Loucy (cell line): Measurements from ENCODE around the gene EEA1.

Source experiments
- H2AFZ ChIP-seq: fragments of 200-600 bp; sonication (generic); 2 replicates; pipeline ENCODE4 v1.6.0; 2016; ENCODE audit warnings: antibody characterized with exemption, mild to moderate bottlenecking, low read length, moderate library complexity
- H3F3A ChIP-seq: fragments of 200-600 bp; 2 replicates; pipeline ENCODE4 v1.6.0; 2016; ENCODE audit warnings: antibody characterized with exemption, low read depth, mild to moderate bottlenecking
- H3K27me3 ChIP-seq: fragments of 200-600 bp; sonication (generic); 2 replicates; pipeline ENCODE4 v1.6.1; 2014; ENCODE audit warnings: low read length, mild to moderate bottlenecking; ENCODE audit not compliant: insufficient read depth, poor library complexity, severe bottlenecking
- H3K36me3 ChIP-seq: fragments of 200-600 bp; sonication (generic); 2 replicates; pipeline ENCODE4 v1.6.1; 2016; ENCODE audit warnings: low read length; ENCODE audit not compliant: insufficient read depth
- H3K4me1 ChIP-seq: fragments of 200-600 bp; sonication (generic); 2 replicates; pipeline ENCODE4 v1.5.1; 2014; ENCODE audit warnings: low read length, mild to moderate bottlenecking; ENCODE audit not compliant: insufficient read depth, poor library complexity, severe bottlenecking
- H3K4me2 ChIP-seq: fragments of 200-600 bp; sonication (generic); 2 replicates; pipeline ENCODE4 v1.6.0; 2014; ENCODE audit warnings: antibody characterized with exemption, low read length, low read depth, mild to moderate bottlenecking; ENCODE audit not compliant: poor library complexity, severe bottlenecking
- H3K4me3 ChIP-seq: fragments of 200-600 bp; sonication (generic); 2 replicates; pipeline ENCODE4 v1.5.1; 2014; ENCODE audit warnings: low read length, mild to moderate bottlenecking, mixed read lengths; ENCODE audit not compliant: poor library complexity, severe bottlenecking
- H3K79me2 ChIP-seq: fragments of 200-600 bp; sonication (generic); 2 replicates; pipeline ENCODE4 v1.6.1; 2014; ENCODE audit warnings: low read length; ENCODE audit not compliant: insufficient read depth
- H3K9ac ChIP-seq: fragments of 200-600 bp; sonication (generic); 2 replicates; pipeline ENCODE4 v1.6.0; 2014; ENCODE audit warnings: mild to moderate bottlenecking, low read depth, low read length, moderate library complexity; ENCODE audit not compliant: poor library complexity, severe bottlenecking
- H3K9me2 ChIP-seq: fragments of 200-600 bp; sonication (generic); replicated peaks from 2 replicates; pipeline ENCODE4 v1.6.1; 2016; ENCODE audit warnings: low read depth, low read length, mixed read lengths
- H3K9me3 ChIP-seq: fragments of 200-600 bp; sonication (generic); 2 replicates; pipeline ENCODE4 v1.6.1; 2014; ENCODE audit warnings: mild to moderate bottlenecking, antibody characterized with exemption, low read length, low read depth; ENCODE audit not compliant: insufficient read depth
- H4K20me1 ChIP-seq: fragments of 200-600 bp; sonication (generic); 2 replicates; pipeline ENCODE4 v1.6.0; 2014; ENCODE audit warnings: antibody characterized with exemption, low read length, mild to moderate bottlenecking; ENCODE audit not compliant: insufficient read depth, poor library complexity, severe bottlenecking
- CTCF ChIP-seq: fragments of 200-600 bp; sonication (generic); conservative IDR thresholded peaks from 2 replicates; pipeline ENCODE4 v1.5.1; 2014; ENCODE audit warnings: mild to moderate bottlenecking, antibody characterized with exemption, low read length
- EZH2phosphoT487 ChIP-seq: fragments of 200-600 bp; IDR thresholded peaks from 2 replicates; pipeline ENCODE4 v1.6.1; 2018; ENCODE audit warnings: antibody characterized with exemption, mild to moderate bottlenecking, moderate library complexity, borderline replicate concordance

The EEA1 gene

GRCh38 chr12:92739113-92739512, 190.0 kb downstream of the EEA1 start:
- Histone ChIP-seq H3K4me1 (peaks cover 3% of the 10 kb centered on the region), H3K4me2 (no peak overlapping the region), H3K9me3 (no peaks in the 10 kb centered on the region), H2AFZ (peak overlapping the region; percentile 68), H3K79me2 (no peaks in the 10 kb centered on the region), H4K20me1 (no peaks in the 10 kb centered on the region), H3K9me2 (no peaks in the 10 kb centered on the region), H3K27me3 (no peaks in the 10 kb centered on the region), H3F3A (no peaks in the 10 kb centered on the region), H3K9ac (no peak overlapping the region), H3K4me3 (no peak overlapping the region), H3K36me3 (no peaks in the 10 kb centered on the region)
- TF ChIP-seq CTCF: no peak
- no peak for TF ChIP-seq EZH2phosphoT487

- no peaks in the 10 kb centered on the region for H3K36me3 ChIP-seq
- H3K79me2 ChIP-seq: no peaks in the 10 kb centered on the region
- peaks cover 3% of the 10 kb centered on the region for H3K4me1 ChIP-seq
- peak overlapping the region; percentile 24; the same call in 1 of the 2 replicates for H2AFZ ChIP-seq
- TF ChIP-seq EZH2phosphoT487 (no peak), CTCF (no peak)
- H3K9me2 ChIP-seq: no peaks in the 10 kb centered on the region
- H3F3A ChIP-seq: no peaks in the 10 kb centered on the region
- no peak overlapping the region for H3K4me3 ChIP-seq
- no peaks in the 10 kb centered on the region for H3K27me3 ChIP-seq
- no peak overlapping the region for H3K9ac ChIP-seq
- H3K4me2 ChIP-seq: no peak overlapping the region
- no peaks in the 10 kb centered on the region for H4K20me1 ChIP-seq
- no peaks in the 10 kb centered on the region for H3K9me3 ChIP-seq
Observed at GRCh38 chr12:92737855-92738850, 190.9 kb downstream of the EEA1 start.

DNA sequence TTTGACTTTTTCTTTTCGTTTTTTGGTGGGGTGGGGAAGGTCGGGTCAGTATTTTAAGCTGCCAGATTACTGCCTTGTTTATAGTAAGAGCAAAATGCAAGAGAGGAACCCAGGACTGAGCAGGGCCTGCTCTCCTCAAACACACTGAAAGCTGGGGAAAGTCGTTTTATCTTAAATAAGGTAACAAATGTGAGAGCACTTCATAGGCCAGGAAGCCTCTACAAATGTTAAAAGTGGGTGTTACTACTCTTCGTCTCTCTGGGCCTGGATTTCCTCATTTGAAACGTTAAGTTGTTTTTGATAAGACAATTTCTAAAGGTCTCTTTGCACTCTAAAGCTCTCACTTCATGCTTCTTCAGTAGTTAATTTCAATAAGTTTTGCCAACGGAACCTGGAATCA, 192.5 kb downstream of the EEA1 start:
- Histone ChIP-seq H3K9me2 (no peaks in the 10 kb centered on the region), H3K27me3 (no peaks in the 10 kb centered on the region), H3K36me3 (no peaks in the 10 kb centered on the region), H3K9me3 (no peaks in the 10 kb centered on the region), H3F3A (no peaks in the 10 kb centered on the region), H2AFZ (0 out of 2 replicates have a peak overlapping the region, but pooled peaks have one; percentile 15), H3K4me3 (no peak overlapping the region), H3K4me2 (no peak overlapping the region), H3K4me1 (peaks cover 3% of the 10 kb centered on the region), H3K79me2 (no peaks in the 10 kb centered on the region), H3K9ac (no peak overlapping the region), H4K20me1 (no peaks in the 10 kb centered on the region)
- no peak for TF ChIP-seq CTCF
- no peak for TF ChIP-seq EZH2phosphoT487
